Neutrophil (primary cell): ENCODE measurements around the gene ST7L.

Source experiments
- H3K27ac ChIP-seq: fragments of 200-600 bp; sonication (generic); 2 replicates; pipeline ENCODE4 v1.5.1; 2016; ENCODE audit warnings: mild to moderate bottlenecking, moderate library complexity
- H3K27me3 ChIP-seq: fragments of 200-600 bp; sonication (generic); 2 replicates; pipeline ENCODE4 v1.6.0; 2016; ENCODE audit warnings: mild to moderate bottlenecking
- H3K36me3 ChIP-seq: fragments of 200-600 bp; sonication (generic); 2 replicates; pipeline ENCODE4 v1.5.1; 2017
- H3K4me1 ChIP-seq, 2 experiments: fragments of 200-600 bp in 1 of 2; sonication (generic) in 1 of 2; 1 replicate in 1 of 2; 2 replicates in 1 of 2; pipeline versions ENCODE4 v1.5.1 to v1.6.1; 2013 to 2016; ENCODE audit warnings: low read depth in 1 of 2, low read length in 1 of 2, mild to moderate bottlenecking in 1 of 2, moderate library complexity in 1 of 2; ENCODE audit not compliant: control insufficient read depth in 1 of 2, insufficient read depth in 1 of 2
- H3K4me3 ChIP-seq, 2 experiments: fragments of 200-600 bp in 1 of 2; sonication (generic) in 1 of 2; 1 replicate in 1 of 2; 2 replicates in 1 of 2; pipeline ENCODE4 v1.5.1; 2013 to 2016; ENCODE audit warnings: low read depth in 1 of 2, low read length in 1 of 2, mild to moderate bottlenecking in 1 of 2, moderate library complexity in 1 of 2
- H3K9me3 ChIP-seq: fragments of 200-600 bp; sonication (generic); 2 replicates; pipeline ENCODE4 v1.5.1; 2016
- CTCF ChIP-seq: fragments of 200-600 bp; sonication (generic); IDR thresholded peaks from 2 replicates; pipeline ENCODE4 v1.5.1; 2016; ENCODE audit warnings: antibody characterized with exemption

ST7L gene

GRCh38 chr1:112575154-112575804 is 43.7 kb downstream of the ST7L start:
- Histone ChIP-seq H3K27ac (no peak overlapping the region), H3K4me1 (no peaks in the 10 kb centered on the region), H3K4me3 (no peak overlapping the region), H3K27me3 (no peaks in the 10 kb centered on the region), H3K36me3 (peaks cover 18% of the 10 kb centered on the region), H3K9me3 (no peaks in the 10 kb centered on the region)
- TF ChIP-seq CTCF: no peak

GRCh38 chr1:112565800-112566199 is 53.1 kb downstream of the ST7L start:
- H3K9me3 ChIP-seq: no peaks in the 10 kb centered on the region
- H3K27ac ChIP-seq: no peak overlapping the region
- no peaks in the 10 kb centered on the region for H3K27me3 ChIP-seq
- TF ChIP-seq CTCF: no peak
- no peaks in the 10 kb centered on the region for H3K36me3 ChIP-seq
- H3K4me3 ChIP-seq: no peak overlapping the region
- H3K4me1 ChIP-seq: no peaks in the 10 kb centered on the region

GRCh38 chr1:112564081-112564480 is 54.9 kb downstream of the ST7L start:
- H3K27ac ChIP-seq: no peak overlapping the region
- H3K9me3 ChIP-seq: no peaks in the 10 kb centered on the region
- H3K27me3 ChIP-seq: no peaks in the 10 kb centered on the region
- H3K4me1 ChIP-seq: no peaks in the 10 kb centered on the region
- no peaks in the 10 kb centered on the region for H3K36me3 ChIP-seq
- H3K4me3 ChIP-seq: no peak overlapping the region
- no peak for TF ChIP-seq CTCF

- no peak for TF ChIP-seq CTCF
- Histone ChIP-seq H3K4me3 (no peak overlapping the region), H3K9me3 (no peaks in the 10 kb centered on the region), H3K27me3 (no peaks in the 10 kb centered on the region), H3K4me1 (no peaks in the 10 kb centered on the region), H3K36me3 (no peaks in the 10 kb centered on the region), H3K27ac (no peak overlapping the region)
Measured at GRCh38 chr1:112563341-112563740, 55.6 kb downstream of the ST7L start.

GRCh38 chr1:112558634-112559033 is 60.3 kb downstream of the ST7L start:
- H3K36me3 ChIP-seq: no peaks in the 10 kb centered on the region
- no peak overlapping the region for H3K27ac ChIP-seq
- H3K27me3 ChIP-seq: no peaks in the 10 kb centered on the region
- no peaks in the 10 kb centered on the region for H3K9me3 ChIP-seq
- no peak for TF ChIP-seq CTCF
- no peak overlapping the region for H3K4me3 ChIP-seq
- no peaks in the 10 kb centered on the region for H3K4me1 ChIP-seq

GRCh38 chr1:112557385-112557784 is 61.6 kb downstream of the ST7L start:
- TF ChIP-seq CTCF: no peak
- H3K9me3 ChIP-seq: no peaks in the 10 kb centered on the region

More at GRCh38 chr1:112557385-112557784, 61.6 kb downstream of the ST7L start:
- no peak overlapping the region for H3K27ac ChIP-seq
- no peaks in the 10 kb centered on the region for H3K4me1 ChIP-seq
- no peak overlapping the region for H3K4me3 ChIP-seq
- H3K36me3 ChIP-seq: no peaks in the 10 kb centered on the region
- no peaks in the 10 kb centered on the region for H3K27me3 ChIP-seq
